PC-9 (cell line): ENCODE data around the gene CEL.

ENCODE experiments used
- CTCF ChIP-seq: fragments of 200-600 bp; sonication (generic); conservative IDR thresholded peaks from 2 replicates; pipeline ENCODE4 v1.6.1; 2017; ENCODE audit warnings: mixed run types, antibody characterized with exemption, mild to moderate bottlenecking, moderate library complexity
- EZH2 ChIP-seq: fragments of 200-600 bp; sonication (generic); IDR thresholded peaks from 2 replicates; pipeline ENCODE4 v1.8.0; 2017; ENCODE audit warnings: antibody characterized with exemption, low read depth

- TF ChIP-seq EZH2 (no peak), CTCF (no peak)
Measured at GRCh38 chr9:133044125-133044524, 17.7 kb upstream of the CEL start.
